Stomach (tissue), 9 donors: ENCODE results near the gene DRC3. TPM values are rescaled to one million over a fixed set of nuclear protein-coding genes. Genes with fewer than 3 reads are reported as not detected.

Experiments
- DNase-seq, 2 donors: peaks; one replicate each; pipeline versions ENCODE4 v3.0.0 to v3.0.0-alpha.2; 2013 to 2019
- H3K27ac ChIP-seq, 5 donors: fragments of 200-600 bp in 4 of 5; sonication (generic) in 4 of 5; one replicate each; pipeline ENCODE4 v1.5.1; 2013 to 2019; ENCODE audit warnings: mild to moderate bottlenecking in 1 of 5, moderate library complexity in 1 of 5
- H3K27me3 ChIP-seq, 3 donors: fragments of 200-600 bp; sonication (generic); one replicate each; pipeline ENCODE4 v1.5.1; 2017 to 2019; ENCODE audit warnings: mixed run types in 1 of 3
- H3K36me3 ChIP-seq, 4 donors: fragments of 200-600 bp; sonication (generic); 1 replicate in 3 of 4; 2 replicates in 1 of 4; pipeline ENCODE4 v1.5.1; 2016 to 2019
- H3K4me1 ChIP-seq, 4 donors: fragments of 200-600 bp; sonication (generic); one replicate each; pipeline ENCODE4 v1.5.1; 2016 to 2019
- H3K4me3 ChIP-seq, 4 donors: fragments of 200-600 bp; sonication (generic) in 3 of 4; one replicate each; pipeline ENCODE4 v1.5.1; 2016 to 2019; ENCODE audit warnings: mild to moderate bottlenecking in 1 of 4
- H3K9me3 ChIP-seq, 4 donors: fragments of 200-600 bp; sonication (generic); one replicate each; pipeline ENCODE4 v1.5.1; 2016 to 2019
- CTCF ChIP-seq, 7 experiments: fragments of 450-650 bp in 4 of 7; fragments of 200-600 bp in 3 of 7; sonication (generic) in 3 of 7; IDR thresholded peaks; one replicate each; pipeline ENCODE4 v1.5.1; 2016 to 2019; ENCODE audit warnings: antibody characterized with exemption in 7 of 7, control low read depth in 2 of 7, mild to moderate bottlenecking in 1 of 7
- EP300 ChIP-seq: sonication (generic); formaldehyde crosslinking; IDR thresholded peaks from one replicate; pipeline ENCODE4 v1.6.1; 2017; ENCODE audit warnings: antibody characterized with exemption
- POLR2A ChIP-seq, 4 donors: fragments of 450-650 bp; IDR thresholded peaks; one replicate each; pipeline ENCODE4 v1.6.1; 2016; ENCODE audit warnings: antibody characterized with exemption in 4 of 4, control low read depth in 2 of 4, mild to moderate bottlenecking in 1 of 4, moderate library complexity in 1 of 4
- POLR2AphosphoS5 ChIP-seq, 3 donors: sonication (generic); formaldehyde crosslinking; IDR thresholded peaks; one replicate each; pipeline ENCODE4 v1.6.1; 2016; ENCODE audit warnings: antibody characterized with exemption in 3 of 3
- WGBS, 5 donors: extraction: QIAGEN DNeasy Blood & Tissue Kit in 3 of 5; methylation state at CpG; one replicate each; pipeline versions ENCODE4 v1.1.5 to v1.1.7; 2013 to 2018; 5-methylcytosine and 5-hydroxymethylcytosine counted together
- intact Hi-C: fragments of 100-400 bp; cut with DNase I; formaldehyde crosslinking; loops from one replicate; pipeline ENCODE4 v1.15.1; 2023; ENCODE audit warnings: low total_unique reads
- polyA plus RNA-seq, 3 donors: library from polyadenylated mRNA; stranded (reverse); fragments of 200-250 nt; gene quantifications; one replicate each; pipeline ENCODE4 v1.2.3, GENCODE V29; 2013
- total RNA-seq, 5 donors: library from RNA; depleted of rRNA; stranded (reverse); fragments of >200 nt; gene quantifications; one replicate each; pipeline versions ENCODE4 v1.1.0 to v1.2.3, GENCODE V29; 2014 to 2016
- donor health status: healthy with polysubstance abuse.
- donor health status: Bipolar disorder and iron deficiency.
- donor health status: healthy.

Gene DRC3
- total and polyA plus RNA-seq, 8 donors = 1.1 to 16.5 (median 1.7) TPM; not detected in 1

- Histone ChIP-seq H3K27me3 (no peaks in the 10 kb centered on the region), H3K9me3 (no peaks in the 10 kb centered on the region), H3K4me1 (no peaks in the 10 kb centered on the region), H3K27ac (no peak overlapping the region), H3K36me3 (peaks cover 0 to 19% (median 12%) of the 10 kb centered on the region in 4 donors), H3K4me3 (no peak overlapping the region)
- WGBS, 5 donors = 83 to 99% (median 96%) methylated on average over 2 of the region's 2 CpGs
- no peak for TF ChIP-seq POLR2AphosphoS5 (IDR thresholded peaks at IDR 0.05)
- no peak for TF ChIP-seq CTCF (IDR thresholded peaks at IDR 0.05)
- no peak for TF ChIP-seq EP300
- TF ChIP-seq POLR2A (IDR thresholded peaks at IDR 0.05) = no peak
- no peak for DNase-seq
- intact Hi-C loops = no loop called here
These were observed 29.5 kb downstream of the DRC3 start for GRCh38 chr17:18002171-18002570.

GRCh38 chr17:18004345-18004744, 31.7 kb downstream of the DRC3 start:
- no peak for TF ChIP-seq POLR2AphosphoS5 (IDR thresholded peaks at IDR 0.05)
- TF ChIP-seq POLR2A (IDR thresholded peaks at IDR 0.05) = no peak
- TF ChIP-seq CTCF (IDR thresholded peaks at IDR 0.05) = no peak
- no peak for TF ChIP-seq EP300
- intact Hi-C loops = no loop called here

GRCh38 chr17:18004884-18005305, 32.2 kb downstream of the DRC3 start:
- Histone ChIP-seq H3K36me3 (peaks cover 0 to 42% (median 35%) of the 10 kb centered on the region in 4 donors), H3K4me1 (no peaks in the 10 kb centered on the region), H3K9me3 (no peaks in the 10 kb centered on the region), H3K4me3 (no peak overlapping the region), H3K27me3 (no peaks in the 10 kb centered on the region), H3K27ac (no peak overlapping the region)
- intact Hi-C loops = no loop called here
- TF ChIP-seq CTCF (IDR thresholded peaks at IDR 0.05) (peak in 1 of 7 experiments; percentile 16), EP300 (no peak)
- WGBS, 5 donors = 84 to 87% (median 85%) methylated on average over 9 of the region's 9 CpGs
- DNase-seq = no peak

More at GRCh38 chr17:18004345-18004744, 31.7 kb downstream of the DRC3 start:
- DNase-seq = no peak
- no peaks in the 10 kb centered on the region for H3K27me3 ChIP-seq
- H3K9me3 ChIP-seq = no peaks in the 10 kb centered on the region
- peaks cover 0 to 37% (median 30%) of the 10 kb centered on the region in 4 donors for H3K36me3 ChIP-seq
- no peak overlapping the region for H3K27ac ChIP-seq
- 78 to 85% (median 85%) methylated on average over 9 of the region's 9 CpGs for WGBS, 5 donors
- no peaks in the 10 kb centered on the region for H3K4me1 ChIP-seq
- H3K4me3 ChIP-seq = no peak overlapping the region

- DNase-seq = no peak
- Histone ChIP-seq H3K27me3 (no peaks in the 10 kb centered on the region), H3K4me3 (no peak overlapping the region), H3K36me3 (peaks cover 0 to 48% (median 38%) of the 10 kb centered on the region in 4 donors), H3K27ac (no peak overlapping the region), H3K4me1 (no peaks in the 10 kb centered on the region), H3K9me3 (no peaks in the 10 kb centered on the region)
- TF ChIP-seq POLR2AphosphoS5 (IDR thresholded peaks at IDR 0.05) (no peak), POLR2A (IDR thresholded peaks at IDR 0.05) (no peak), CTCF (IDR thresholded peaks at IDR 0.05) (no peak), EP300 (no peak)
- WGBS, 5 donors = 50 to 69% (median 62%) methylated on average over 3 of the region's 3 CpGs
- intact Hi-C loops = no loop called here
These were observed 32.8 kb downstream of the DRC3 start for GRCh38 chr17:18005496-18005895.
